ENCODE data around the gene WWC2.

DNA sequence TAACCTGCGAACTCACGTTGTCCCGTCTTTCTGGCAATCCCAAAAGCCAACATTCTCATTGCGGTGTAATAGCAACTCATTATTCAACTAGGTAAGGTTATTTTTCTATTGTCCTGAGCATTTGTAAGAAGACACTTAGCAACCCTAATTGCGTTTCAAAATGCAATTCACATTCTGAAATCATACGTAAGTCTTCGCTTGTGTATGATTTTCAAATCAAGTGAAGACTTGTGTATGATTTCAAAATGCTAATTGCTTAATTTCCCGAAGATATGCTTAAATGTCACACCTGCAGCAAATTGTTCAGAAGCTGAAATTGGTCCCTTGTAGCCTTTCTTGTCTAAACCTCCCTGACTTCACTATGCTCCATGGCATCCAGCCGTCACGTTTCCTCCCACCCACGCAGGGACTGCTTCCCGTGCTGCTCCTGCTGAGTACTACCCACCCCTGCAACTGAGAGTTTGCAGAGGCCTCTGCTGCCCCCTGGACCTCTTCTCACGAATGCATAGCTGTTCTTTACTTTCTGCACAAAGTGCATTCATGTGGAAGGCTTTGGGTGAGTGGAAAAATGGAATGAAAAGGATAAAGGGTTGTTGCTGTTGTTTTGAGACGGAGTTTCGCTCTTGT, 264.0 kb downstream of the WWC2 start:
- TF ChIP-seq, protein P1, sequence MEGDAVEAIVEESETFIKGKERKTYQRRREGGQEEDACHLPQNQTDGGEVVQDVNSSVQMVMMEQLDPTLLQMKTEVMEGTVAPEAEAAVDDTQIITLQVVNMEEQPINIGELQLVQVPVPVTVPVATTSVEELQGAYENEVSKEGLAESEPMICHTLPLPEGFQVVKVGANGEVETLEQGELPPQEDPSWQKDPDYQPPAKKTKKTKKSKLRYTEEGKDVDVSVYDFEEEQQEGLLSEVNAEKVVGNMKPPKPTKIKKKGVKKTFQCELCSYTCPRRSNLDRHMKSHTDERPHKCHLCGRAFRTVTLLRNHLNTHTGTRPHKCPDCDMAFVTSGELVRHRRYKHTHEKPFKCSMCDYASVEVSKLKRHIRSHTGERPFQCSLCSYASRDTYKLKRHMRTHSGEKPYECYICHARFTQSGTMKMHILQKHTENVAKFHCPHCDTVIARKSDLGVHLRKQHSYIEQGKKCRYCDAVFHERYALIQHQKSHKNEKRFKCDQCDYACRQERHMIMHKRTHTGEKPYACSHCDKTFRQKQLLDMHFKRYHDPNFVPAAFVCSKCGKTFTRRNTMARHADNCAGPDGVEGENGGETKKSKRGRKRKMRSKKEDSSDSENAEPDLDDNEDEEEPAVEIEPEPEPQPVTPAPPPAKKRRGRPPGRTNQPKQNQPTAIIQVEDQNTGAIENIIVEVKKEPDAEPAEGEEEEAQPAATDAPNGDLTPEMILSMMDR (IDR thresholded peaks at IDR 0.05; ENCODE audit: poor library complexity) = no peak
- TF ChIP-seq EZH2 (IDR thresholded peaks at IDR 0.05; ENCODE audit: borderline replicate concordance) (no peak), EZH2phosphoT487 (IDR thresholded peaks at IDR 0.05; ENCODE audit: low read depth, severe bottlenecking, unreplicated experiment) (no peak)
